SU-DHL-6 (cell line): Measurements from ENCODE around the gene UVSSA.

Experiments
- H2AFZ ChIP-seq: fragments of 200-600 bp; sonication (generic); 2 replicates; pipeline ENCODE4 v1.6.1; 2014; ENCODE audit warnings: low read depth, mild to moderate bottlenecking, moderate library complexity, mixed read lengths, antibody characterized with exemption, low read length; ENCODE audit not compliant: severe bottlenecking
- H3F3A ChIP-seq: fragments of 200-600 bp; shearing (Covaris generic); 2 replicates; pipeline ENCODE4 v1.6.0; 2016; ENCODE audit warnings: antibody characterized with exemption, mild to moderate bottlenecking; ENCODE audit not compliant: insufficient read depth
- H3K27ac ChIP-seq: fragments of 200-600 bp; sonication (generic); 2 replicates; pipeline ENCODE4 v1.5.1; 2016; ENCODE audit warnings: low read depth, mild to moderate bottlenecking, low read length, moderate library complexity, mixed read lengths
- H3K27me3 ChIP-seq: fragments of 200-600 bp; sonication (generic), shearing (Covaris generic); 2 replicates; pipeline ENCODE4 v1.6.0; 2014; ENCODE audit warnings: mild to moderate bottlenecking, low read length
- H3K36me3 ChIP-seq: fragments of 200-600 bp; sonication (generic); 2 replicates; pipeline ENCODE4 v1.6.1; 2014; ENCODE audit warnings: mild to moderate bottlenecking, low read length, mixed read lengths
- H3K4me2 ChIP-seq: fragments of 300-600, 200-600 bp; shearing (Covaris generic), sonication (generic); 2 replicates; pipeline ENCODE4 v1.6.0; 2014; ENCODE audit warnings: low read length, low read depth, mild to moderate bottlenecking; ENCODE audit not compliant: poor library complexity, severe bottlenecking
- H3K4me3 ChIP-seq: fragments of 200-600 bp; sonication (generic); 2 replicates; pipeline ENCODE4 v1.5.1; 2014; ENCODE audit warnings: antibody characterized with exemption, low read length, mild to moderate bottlenecking, mixed read lengths; ENCODE audit not compliant: insufficient read depth, poor library complexity, severe bottlenecking
- H3K79me2 ChIP-seq: fragments of 200-600 bp; sonication (generic); 2 replicates; pipeline ENCODE4 v1.6.1; 2014; ENCODE audit warnings: mild to moderate bottlenecking, low read length, moderate library complexity; ENCODE audit not compliant: insufficient read depth
- H3K9ac ChIP-seq: fragments of 200-600 bp; sonication (generic); 2 replicates; pipeline ENCODE4 v1.7.0; 2014; ENCODE audit warnings: mild to moderate bottlenecking, low read length
- H3K9me2 ChIP-seq: fragments of 200-600 bp; sonication (generic); replicated peaks from 2 replicates; pipeline ENCODE4 v1.6.1; 2014; ENCODE audit warnings: low read length; ENCODE audit not compliant: insufficient read depth
- H3K9me3 ChIP-seq: fragments of 200-600 bp; sonication (generic); 2 replicates; pipeline ENCODE4 v1.6.1; 2014; ENCODE audit warnings: low read length, mixed read lengths; ENCODE audit not compliant: insufficient read depth
- H4K20me1 ChIP-seq: fragments of 200-600 bp; sonication (generic); 2 replicates; pipeline ENCODE4 v1.6.1; 2014; ENCODE audit warnings: low read depth, mild to moderate bottlenecking, antibody characterized with exemption, low read length, moderate library complexity, mixed read lengths
- EZH2phosphoT487 ChIP-seq: fragments of 200-600 bp; sonication (generic), shearing (Covaris generic); conservative IDR thresholded peaks from 2 replicates; pipeline ENCODE4 v1.6.1; 2018; ENCODE audit warnings: mild to moderate bottlenecking, antibody characterized with exemption, low read length, moderate library complexity, mixed read lengths
- TF ChIP-seq, protein P1 (sequence below): fragments of 200-600 bp; sonication (generic); IDR thresholded peaks from one replicate; pipeline ENCODE4 v1.5.1; 2017; ENCODE audit warnings: antibody characterized with exemption, mild to moderate bottlenecking, low read length, moderate library complexity; ENCODE audit not compliant: insufficient read depth, poor library complexity, severe bottlenecking

Gene UVSSA

DNA sequence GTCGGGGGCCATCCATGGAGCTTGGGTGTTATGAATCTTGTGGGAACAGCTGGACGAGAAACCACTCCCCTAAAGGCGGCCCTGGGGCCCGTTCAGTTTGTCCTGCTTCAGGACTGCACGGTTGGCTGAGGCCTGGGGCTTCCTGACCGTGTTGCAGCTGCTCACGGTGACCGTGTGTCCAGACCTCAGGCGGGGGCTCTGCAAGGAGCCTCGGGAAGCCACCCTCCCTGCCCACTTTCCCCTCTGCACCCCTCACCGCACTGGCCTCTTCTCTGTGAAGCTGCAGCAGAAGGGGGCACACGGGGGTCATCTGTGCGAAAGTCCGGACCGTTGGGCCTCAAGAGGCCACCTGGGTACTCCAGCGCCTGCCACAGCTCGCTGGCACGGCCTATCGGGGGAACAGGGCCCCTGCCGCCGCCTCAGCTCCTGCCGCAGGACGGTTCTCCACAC is 29.4 kb downstream of the UVSSA start:
- H3K4me2 ChIP-seq, result no peak overlapping the region
- no peaks in the 10 kb centered on the region for H4K20me1 ChIP-seq
- H3K36me3 ChIP-seq, result no peaks in the 10 kb centered on the region
- H3K9ac ChIP-seq, result no peak overlapping the region
- H3K4me3 ChIP-seq, result no peak overlapping the region
- H3K27ac ChIP-seq, result no peak overlapping the region
- no peaks in the 10 kb centered on the region for H3K79me2 ChIP-seq
- H3F3A ChIP-seq, result no peaks in the 10 kb centered on the region
- no peak for TF ChIP-seq EZH2phosphoT487
- TF ChIP-seq, protein P1, sequence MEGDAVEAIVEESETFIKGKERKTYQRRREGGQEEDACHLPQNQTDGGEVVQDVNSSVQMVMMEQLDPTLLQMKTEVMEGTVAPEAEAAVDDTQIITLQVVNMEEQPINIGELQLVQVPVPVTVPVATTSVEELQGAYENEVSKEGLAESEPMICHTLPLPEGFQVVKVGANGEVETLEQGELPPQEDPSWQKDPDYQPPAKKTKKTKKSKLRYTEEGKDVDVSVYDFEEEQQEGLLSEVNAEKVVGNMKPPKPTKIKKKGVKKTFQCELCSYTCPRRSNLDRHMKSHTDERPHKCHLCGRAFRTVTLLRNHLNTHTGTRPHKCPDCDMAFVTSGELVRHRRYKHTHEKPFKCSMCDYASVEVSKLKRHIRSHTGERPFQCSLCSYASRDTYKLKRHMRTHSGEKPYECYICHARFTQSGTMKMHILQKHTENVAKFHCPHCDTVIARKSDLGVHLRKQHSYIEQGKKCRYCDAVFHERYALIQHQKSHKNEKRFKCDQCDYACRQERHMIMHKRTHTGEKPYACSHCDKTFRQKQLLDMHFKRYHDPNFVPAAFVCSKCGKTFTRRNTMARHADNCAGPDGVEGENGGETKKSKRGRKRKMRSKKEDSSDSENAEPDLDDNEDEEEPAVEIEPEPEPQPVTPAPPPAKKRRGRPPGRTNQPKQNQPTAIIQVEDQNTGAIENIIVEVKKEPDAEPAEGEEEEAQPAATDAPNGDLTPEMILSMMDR, result no peak
- no peaks in the 10 kb centered on the region for H3K27me3 ChIP-seq
- H3K9me2 ChIP-seq, result no peaks in the 10 kb centered on the region
- no peaks in the 10 kb centered on the region for H3K9me3 ChIP-seq
- no peak overlapping the region for H2AFZ ChIP-seq

GRCh38 chr4:1376841-1377605 is 30.0 kb downstream of the UVSSA start:
- no peak overlapping the region for H3K4me3 ChIP-seq
- no peak overlapping the region for H3K4me2 ChIP-seq
- no peak overlapping the region for H3K27ac ChIP-seq

DNA sequence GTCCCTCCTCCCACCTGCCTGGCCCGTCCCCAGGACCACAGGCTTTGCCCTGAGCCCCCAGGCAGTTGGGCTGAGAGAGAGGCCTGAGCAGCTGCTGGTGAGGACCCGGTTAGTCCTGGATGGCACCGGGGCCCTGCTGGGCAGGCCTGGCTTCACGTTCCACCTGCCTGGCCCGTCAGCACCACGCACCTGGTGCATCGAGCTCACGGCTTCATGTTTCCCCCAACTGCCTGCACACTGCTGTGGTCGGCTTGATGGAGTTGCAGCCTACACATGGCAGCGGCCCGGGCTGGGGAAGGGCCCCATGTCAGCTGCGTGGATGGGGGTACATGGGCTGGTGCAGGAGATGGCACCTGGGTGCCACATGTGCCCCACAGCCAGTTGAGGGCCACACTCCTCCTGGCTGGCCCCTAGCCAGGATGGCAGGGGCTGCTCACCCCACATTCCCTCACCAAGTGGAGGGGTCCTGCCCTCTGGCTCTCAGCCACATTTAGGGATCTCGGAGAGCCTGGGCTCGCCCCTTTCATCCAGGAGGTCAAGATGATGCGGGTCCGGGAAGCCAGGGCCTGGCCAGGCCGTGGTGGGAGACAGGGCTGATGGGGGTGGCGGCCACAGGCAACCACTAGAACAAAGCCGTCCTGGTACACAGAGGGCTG is 30.7 kb downstream of the UVSSA start:
- H2AFZ ChIP-seq, result no peak overlapping the region
- H3K27ac ChIP-seq, result no peak overlapping the region
- H3K79me2 ChIP-seq, result no peaks in the 10 kb centered on the region
- no peaks in the 10 kb centered on the region for H3F3A ChIP-seq
- no peaks in the 10 kb centered on the region for H4K20me1 ChIP-seq
- H3K4me2 ChIP-seq, result no peak overlapping the region
- no peaks in the 10 kb centered on the region for H3K9me3 ChIP-seq
- H3K27me3 ChIP-seq, result no peaks in the 10 kb centered on the region
- TF ChIP-seq EZH2phosphoT487, result no peak
- TF ChIP-seq, protein P1, result no peak
- H3K36me3 ChIP-seq, result no peaks in the 10 kb centered on the region
- H3K9me2 ChIP-seq, result no peaks in the 10 kb centered on the region
- H3K4me3 ChIP-seq, result no peak overlapping the region
- H3K9ac ChIP-seq, result no peak overlapping the region

More at GRCh38 chr4:1376841-1377605, 30.0 kb downstream of the UVSSA start:
- Histone ChIP-seq H3K79me2 (no peaks in the 10 kb centered on the region), H3K9me3 (no peaks in the 10 kb centered on the region), H2AFZ (no peak overlapping the region), H3K9me2 (no peaks in the 10 kb centered on the region), H3K27me3 (no peaks in the 10 kb centered on the region), H3K9ac (no peak overlapping the region), H3K36me3 (no peaks in the 10 kb centered on the region), H3F3A (no peaks in the 10 kb centered on the region), H4K20me1 (no peaks in the 10 kb centered on the region)
- no peak for TF ChIP-seq EZH2phosphoT487
- TF ChIP-seq, protein P1, result no peak
